NCI-H146 treated with DMSO at 0.1 percent for 48 hours (cell line): Measurements from ENCODE around the gene ATG3.
"Not testable (repeated sequence)": the region's sequence is repeated elsewhere in the genome, so short reads cannot be mapped to it uniquely, and the experiment has no call there.

Experiments used
- DNase-seq: peaks from one replicate; lab custom pipeline; 2025; ENCODE audit not compliant: unreplicated experiment; lab: John Stamatoyannopoulos, UW

Gene ATG3

DNA sequence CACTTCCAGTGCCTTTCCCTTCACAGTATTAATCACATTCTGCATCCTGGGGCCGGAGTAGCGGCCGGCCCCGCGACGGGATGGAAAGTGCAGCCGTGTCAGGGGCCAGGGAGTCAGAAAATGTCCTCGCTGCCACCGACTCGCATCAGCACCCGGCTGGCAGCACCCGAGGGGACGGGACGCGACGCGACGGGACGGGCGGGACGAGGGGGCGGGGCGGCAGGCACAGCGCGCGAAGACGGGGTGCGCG is 353 bp downstream of the ATG3 start:
- no peak for DNase-seq

GRCh38 chr3:112560721-112561483 is 860 bp downstream of the ATG3 start:
- peak; percentile 63 for DNase-seq

- no peak for DNase-seq
Observed at GRCh38 chr3:112560307-112560706, 1.5 kb downstream of the ATG3 start.

DNA sequence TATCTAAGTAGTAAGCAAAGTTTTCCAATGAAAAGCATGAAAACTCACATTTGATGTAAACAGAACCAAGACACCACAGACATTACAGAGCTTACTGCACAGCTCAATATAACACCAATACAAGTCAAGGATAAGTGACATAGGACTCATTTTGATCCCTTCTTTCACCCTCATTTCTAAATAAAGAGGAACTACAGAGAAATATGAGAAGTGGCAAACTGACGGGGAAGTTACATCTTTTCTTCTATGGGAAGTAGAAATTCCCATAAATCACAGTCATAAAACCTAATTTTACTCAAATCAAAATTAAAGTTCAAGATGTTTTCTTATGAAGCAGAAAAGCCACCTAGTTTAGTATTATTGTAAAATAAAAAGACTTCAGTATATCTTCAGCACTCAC is 3.8 kb downstream of the ATG3 start:
- no peak for DNase-seq

DNA sequence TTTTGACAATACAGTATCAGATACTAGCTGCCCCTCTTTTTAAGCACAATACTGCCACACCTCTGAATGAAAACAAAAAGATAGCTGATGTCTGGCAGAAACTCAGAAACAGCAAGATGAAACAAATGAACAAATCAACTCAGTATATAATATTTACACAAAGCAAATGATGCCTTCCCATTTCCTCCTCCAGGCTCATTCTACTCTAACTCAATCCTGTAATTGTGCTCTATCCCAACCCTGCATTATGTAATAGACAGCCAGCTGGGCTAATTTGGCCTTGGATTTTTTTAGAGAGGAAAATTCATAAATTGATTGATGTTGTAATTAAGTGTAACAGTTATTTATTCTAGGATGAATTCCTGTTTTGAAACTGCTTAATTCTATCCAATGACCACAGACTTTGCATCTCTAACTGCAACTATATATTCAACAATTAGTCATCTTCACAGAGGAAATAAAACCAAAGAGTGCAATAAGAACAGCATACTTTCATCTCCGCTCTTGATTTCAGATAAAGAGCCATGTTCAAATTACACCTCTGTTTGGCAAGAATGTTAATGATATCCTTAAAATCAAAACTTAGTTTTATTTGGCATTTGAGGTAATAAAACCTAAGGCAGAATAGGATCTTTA is 6.1 kb downstream of the ATG3 start:
- peak; percentile 58 for DNase-seq

- DNase-seq = no peak
Observed at GRCh38 chr3:112550859-112551258, 10.9 kb downstream of the ATG3 start.

GRCh38 chr3:112546216-112546759 is 15.5 kb downstream of the ATG3 start:
- no peak for DNase-seq

DNA sequence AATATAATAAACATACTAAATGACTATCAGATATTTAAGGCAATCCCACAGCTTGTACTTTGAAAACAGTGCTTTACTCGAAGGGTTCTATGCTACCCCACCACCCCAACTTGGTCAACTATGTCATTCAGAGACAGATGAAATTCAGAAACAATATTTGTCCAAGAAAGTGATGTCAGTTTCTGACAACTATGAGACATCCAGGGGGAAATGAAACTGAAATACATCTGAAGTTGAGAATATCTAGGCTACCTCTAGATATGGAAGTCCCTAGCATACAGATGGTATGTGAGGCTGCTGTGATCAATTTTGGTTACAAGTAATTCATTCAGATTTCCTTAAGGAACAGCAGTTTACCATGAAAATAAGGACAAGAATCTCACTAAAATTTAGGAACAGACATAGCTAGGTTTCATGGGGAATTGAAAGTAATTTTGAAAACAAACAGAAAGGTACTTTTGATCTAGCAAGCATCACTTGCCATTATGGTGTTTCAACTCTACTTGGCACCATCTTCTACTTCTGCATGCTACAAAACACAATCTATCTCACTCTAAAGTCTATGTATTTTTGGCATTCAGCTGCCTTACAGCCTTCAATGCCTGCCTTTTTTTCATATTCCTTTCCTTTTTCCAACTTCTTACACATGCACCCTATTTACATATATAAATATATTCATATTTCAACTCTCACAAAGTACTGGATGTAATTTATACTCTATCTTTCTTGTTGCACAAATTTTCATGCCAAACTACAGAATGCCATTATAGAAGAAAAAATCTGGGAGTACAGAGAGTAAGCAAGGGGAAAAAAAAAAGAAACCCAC is 21.7 kb downstream of the ATG3 start:
- no peak for DNase-seq

DNA sequence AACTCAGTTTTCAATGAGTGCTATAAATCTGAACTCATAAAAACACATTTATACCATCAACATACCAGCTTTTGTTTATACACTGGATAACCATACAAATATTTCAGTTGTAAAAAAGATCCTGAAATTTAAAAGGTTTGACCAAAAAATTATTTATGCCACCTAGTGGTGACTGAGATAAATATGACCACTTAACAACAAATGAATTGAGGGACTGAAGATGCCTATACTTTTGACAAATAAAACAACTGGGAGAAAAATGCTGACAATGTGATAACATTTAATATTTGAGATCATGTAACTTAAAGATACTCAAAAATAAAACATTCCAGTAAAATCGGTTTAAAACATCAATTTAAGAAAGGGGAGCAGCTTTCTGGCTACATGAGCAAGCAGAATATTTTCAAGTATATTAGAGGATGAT is 30.4 kb downstream of the ATG3 start:
- peak; percentile 23 for DNase-seq

DNA sequence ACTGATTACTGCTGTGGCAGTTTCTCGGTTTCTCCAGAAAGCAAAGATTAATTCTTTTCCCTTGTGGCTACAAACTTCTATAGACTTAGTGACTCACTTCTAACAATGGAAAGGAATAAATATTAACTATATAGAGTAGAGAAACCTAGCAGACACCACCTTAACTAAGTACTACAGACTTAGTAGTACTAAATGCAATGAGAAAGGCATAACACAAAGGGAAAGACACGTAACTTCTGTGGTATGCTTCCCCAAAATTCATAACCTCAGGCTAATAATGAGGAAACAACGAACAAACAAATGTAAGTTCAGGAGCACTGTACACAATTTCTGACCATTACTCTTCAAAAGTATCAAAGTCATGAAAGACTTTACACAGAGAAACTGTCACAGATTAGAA is 31.2 kb downstream of the ATG3 start:
- no peak for DNase-seq

- not testable (repeated sequence) for DNase-seq
Observed at GRCh38 chr3:112524127-112524526, 37.6 kb downstream of the ATG3 start.

DNA sequence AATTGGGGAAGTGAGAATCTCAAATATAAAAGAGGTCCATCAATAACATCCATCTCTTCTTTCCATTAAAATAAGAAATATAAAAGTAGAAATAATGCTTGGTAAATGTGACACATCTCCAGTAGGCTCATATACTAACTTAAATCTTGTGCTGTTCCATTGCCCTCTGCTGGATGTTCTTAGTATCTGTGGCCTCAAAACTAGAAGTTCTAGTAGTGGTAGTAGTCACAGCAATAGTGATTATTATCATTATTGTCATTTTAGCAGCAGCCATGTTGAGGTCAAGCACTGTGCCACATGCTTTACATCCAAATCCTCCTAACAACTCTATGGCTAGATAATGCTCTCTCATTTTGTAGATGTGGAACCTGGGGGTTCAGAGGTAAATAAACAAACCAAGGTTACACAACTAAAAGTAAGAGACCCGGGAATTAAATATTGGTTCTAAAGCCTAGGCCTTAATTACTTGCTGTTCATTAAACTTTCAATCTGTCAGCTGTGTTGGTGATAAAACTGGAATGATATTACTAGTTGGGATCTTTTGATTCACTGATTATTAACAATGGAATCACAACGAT is 42.2 kb downstream of the ATG3 start:
- DNase-seq = peak; percentile 74

DNA sequence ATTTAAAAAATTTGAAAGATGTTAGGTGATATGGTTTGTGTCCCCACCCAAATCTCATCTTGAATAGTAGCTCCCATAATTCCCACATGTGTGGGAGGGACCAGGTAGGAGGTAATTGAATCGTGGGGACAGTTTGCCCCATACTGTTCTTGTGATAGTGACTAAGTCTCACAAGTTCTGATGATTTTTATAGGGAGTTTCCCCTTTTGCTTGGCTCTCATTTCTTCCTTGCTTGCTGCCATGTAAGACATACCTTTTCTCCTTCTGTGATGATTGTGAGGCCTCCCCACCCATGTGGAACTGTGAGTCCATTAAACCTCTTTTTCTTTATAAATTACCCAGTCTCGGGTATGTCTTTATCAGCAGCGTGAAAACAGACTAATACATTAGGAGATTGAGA is 42.8 kb downstream of the ATG3 start:
- DNase-seq = not testable (repeated sequence)

GRCh38 chr3:112514527-112515128 is 47.1 kb downstream of the ATG3 start:
- no peak for DNase-seq

DNA sequence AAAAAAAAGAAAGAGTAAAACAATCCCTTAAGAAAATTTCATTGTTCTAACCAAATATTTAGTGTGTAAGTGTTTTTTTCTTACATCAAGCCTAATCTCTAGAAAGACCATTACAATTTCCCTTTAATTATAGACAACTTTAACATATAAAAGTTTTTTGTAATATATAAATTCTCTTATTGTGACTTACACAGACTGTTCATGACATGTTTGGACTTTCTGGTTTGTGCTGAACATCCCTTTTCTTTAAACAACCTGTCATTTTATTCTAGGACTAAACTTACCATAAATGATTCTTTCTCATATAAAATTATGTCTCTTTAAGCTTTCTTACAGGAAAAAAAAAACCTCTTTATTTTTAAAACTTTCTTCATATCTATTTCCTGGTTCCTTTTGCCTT is 49.4 kb downstream of the ATG3 start:
- DNase-seq = no peak

- no peak for DNase-seq
Observed at GRCh38 chr3:112508860-112509259, 52.9 kb downstream of the ATG3 start.

DNA sequence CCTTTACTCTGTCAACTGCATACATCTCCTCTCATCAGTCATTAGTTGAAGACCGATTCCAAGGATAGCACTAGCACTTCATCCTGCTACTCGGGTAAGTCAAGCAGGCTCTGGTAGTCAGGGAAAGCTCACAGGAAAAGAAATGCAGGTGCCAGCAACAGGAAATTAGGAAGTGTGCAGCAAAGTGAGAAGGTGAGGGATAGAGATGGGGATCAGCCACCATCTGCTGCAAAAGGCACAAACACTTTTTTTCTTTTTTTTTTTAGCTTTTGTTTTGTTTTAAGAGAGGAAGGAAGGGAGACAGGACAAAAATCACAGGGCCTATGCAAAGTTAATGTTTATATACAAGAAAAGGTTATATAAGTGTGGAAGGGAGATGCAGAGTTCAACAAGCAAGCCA is 53.5 kb downstream of the ATG3 start:
- DNase-seq = no peak

DNA sequence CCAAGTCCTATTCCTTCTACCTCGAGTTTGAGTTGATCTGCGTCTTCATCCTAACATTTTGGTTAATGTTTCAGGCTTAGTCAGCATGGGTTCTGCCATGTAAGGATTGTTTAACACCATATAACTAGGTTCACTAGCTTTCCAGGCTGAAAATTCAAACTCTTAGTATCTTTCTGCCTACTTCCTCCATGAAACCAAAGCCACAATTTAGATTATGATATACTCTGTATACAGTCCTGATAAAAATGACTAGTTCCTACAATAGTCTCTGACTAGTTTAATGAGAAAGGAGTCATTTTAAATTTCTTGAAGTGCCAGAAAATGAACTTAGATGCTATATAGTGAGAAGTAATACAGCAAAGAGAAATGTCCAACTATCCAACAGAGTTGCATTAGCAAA is 55.9 kb downstream of the ATG3 start:
- no peak for DNase-seq

- DNase-seq = no peak
Observed at GRCh38 chr3:112504123-112504522, 57.6 kb downstream of the ATG3 start.

GRCh38 chr3:112503304-112503972 is 58.3 kb downstream of the ATG3 start:
- no peak for DNase-seq

DNA sequence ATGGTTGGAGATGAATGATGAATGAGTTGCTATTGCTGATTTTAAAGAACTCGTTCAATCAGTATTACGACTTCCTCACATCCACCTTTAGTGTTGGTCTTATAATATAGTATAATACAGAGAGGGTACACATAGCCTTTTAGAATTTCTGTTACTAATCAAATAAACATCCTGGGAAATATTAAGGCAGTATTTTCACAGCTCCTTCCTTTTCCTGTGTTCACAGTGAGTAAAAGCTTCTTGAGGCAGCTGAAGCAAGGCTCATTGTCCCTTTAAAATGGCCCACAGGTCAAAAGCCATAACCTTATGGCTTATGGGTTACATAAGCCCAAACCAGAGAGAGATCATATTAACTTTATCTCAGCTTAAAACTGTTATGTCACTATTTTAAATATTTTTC is 61.1 kb downstream of the ATG3 start:
- DNase-seq = no peak
